HG03442 (cell line): Measurements from ENCODE around the gene FCRL5.
"Not testable (repeated sequence)": the region's sequence is repeated elsewhere in the genome, so short reads cannot be mapped to it uniquely, and the experiment has no call there.

Experiments
- ATAC-seq: cut with Tn5 transposase; IDR thresholded peaks from one replicate; pipeline ENCODE4 v1.9.1; 2021; ENCODE audit warnings: mild to moderate bottlenecking, moderate library complexity; ENCODE audit not compliant: unreplicated experiment

Gene FCRL5

DNA sequence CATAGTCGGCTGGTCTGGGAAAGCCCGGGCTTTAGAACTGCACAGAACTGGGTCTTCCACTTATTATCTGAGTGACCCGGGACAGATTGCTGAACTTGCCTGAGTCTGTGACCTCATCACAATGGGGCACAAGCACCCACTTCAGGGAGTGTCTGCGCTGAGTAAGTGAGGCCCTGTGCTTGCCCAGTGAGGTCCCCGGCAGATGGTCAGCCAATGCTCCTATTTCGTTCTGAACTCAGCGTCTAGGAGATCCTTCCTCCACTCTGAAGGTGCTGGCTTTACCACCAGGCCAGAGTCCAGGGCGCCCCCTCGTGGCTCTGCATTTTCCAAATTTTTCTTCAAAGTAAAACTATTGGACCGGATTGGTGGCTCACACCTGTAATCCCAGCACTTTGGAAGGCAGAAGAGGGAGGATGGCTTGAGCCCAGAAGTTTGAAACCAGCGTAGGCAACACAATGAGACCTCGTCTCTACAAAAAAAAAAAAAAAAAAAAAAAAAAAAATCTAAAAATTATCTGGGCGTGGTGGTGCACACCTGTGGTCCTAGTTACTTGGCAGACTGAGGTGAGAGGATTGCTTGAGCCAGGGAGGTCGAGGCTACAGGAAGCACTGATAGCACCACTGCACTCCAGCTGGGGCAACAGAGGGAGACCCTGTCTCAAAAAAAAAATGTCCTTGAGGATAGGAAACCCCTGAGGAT, 61.7 kb downstream of the FCRL5 start:
- no peak for ATAC-seq

DNA sequence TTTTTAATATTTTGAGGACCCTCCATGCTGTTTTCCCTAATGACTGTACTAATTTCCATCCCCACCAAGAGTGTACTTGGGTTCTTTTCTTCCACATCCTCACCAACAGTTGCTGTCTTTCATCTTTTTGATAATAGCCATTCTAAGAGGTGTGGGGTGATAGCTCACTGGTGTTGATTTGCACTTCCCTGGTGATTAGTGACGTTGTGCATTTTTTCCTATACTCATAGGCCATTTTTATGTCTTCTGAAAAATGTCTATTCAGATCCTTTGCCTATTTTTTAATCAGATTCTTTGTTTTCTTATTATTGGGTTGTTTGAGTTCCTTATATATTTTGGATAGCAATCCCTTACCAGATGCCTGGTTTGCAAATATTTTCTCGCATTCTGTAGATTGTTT, 64.2 kb downstream of the FCRL5 start:
- ATAC-seq, result no peak

DNA sequence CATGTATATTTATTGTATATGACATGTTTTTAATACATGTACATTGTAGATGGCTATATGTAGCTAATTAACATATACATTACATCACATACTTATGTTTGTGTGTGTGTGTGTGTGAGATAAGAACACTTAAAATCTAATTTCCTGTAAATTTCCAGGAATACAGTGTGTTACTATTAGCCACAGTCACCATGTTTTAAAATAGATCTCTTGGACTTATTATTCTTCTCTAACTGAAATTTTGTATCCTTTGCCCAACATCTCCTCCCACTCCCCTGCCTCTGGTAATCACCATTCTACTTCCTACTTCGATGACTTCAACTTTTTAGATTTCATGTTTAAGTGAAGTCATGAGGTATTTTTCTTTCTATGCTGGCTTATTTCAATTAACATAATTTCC, 64.8 kb downstream of the FCRL5 start:
- ATAC-seq, result no peak

DNA sequence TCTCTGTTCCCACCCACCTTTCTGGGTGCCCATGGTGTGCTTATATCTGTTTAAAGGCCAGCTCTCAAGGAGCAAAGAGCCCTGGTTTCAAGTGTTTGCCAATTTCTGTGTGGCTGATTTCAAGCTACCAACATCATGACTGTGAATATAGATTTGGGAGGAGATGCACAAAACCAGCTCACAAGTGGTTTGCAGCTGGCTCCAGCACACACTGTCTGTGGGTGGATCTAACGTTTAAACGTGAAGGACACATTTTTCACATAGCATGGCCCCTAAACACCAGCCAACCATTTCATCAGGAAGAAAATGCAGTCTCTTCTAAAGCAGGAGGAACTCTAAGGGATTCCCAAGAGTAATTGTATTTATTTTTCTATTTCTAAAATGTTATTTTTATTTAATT, 65.2 kb downstream of the FCRL5 start:
- ATAC-seq, result no peak

DNA sequence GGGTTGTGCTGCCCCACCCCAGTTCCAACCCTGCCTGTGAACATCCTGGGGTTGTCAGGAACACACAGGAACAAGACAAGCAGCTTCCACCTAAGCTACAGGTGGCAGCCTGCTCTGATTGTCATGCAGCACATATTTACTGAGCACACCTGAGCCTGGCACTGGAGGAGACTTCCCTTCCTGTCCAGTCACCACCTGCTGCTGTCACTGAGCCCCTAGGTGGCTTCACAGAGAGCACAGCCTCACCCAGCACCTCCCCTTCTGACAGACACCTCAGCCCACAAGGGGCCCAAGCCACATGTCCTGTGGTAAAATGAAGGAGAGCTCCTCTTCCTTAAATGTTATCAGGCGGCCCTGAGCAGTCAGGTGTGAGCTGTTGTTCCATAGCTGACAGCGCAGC, 65.9 kb downstream of the FCRL5 start:
- not testable (repeated sequence) for ATAC-seq

DNA sequence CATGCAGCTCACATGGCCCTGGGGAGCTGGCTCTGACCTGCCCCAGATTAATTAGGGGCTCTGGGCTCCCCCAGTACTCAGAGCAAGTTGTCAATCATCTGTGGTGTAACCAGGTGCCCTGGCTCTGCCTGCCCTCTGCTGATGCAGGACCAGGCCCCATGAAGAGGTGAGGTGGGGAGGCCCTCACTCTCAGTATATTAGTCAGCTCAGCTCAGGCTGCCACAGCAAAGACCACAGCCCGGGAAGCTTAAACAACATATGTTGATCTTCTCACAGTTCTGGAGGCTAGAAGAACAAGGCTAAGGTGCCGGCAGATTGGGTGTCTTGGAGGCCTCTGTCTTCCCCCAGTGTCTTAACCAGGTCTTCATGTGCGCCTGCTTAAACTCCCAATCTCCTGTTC, 66.5 kb downstream of the FCRL5 start:
- no peak for ATAC-seq

DNA sequence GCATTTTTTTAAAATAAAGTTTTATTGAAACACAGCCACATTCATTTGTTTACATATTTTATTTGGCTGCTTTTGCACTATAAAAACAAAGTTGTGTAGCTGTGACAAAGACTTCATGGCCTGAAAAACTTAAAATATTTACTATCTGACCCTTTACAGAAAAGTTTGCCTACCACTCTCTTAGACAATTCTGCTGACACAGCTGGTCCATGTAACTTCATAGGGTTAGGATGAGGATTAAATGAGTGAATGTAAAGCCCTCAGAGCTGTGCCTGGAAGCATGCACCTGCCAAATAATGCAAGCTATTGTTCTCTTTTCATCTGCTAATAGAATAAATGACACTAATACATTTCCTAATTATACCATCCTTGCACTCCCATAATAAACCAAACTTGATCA, 67.7 kb downstream of the FCRL5 start:
- no peak for ATAC-seq

DNA sequence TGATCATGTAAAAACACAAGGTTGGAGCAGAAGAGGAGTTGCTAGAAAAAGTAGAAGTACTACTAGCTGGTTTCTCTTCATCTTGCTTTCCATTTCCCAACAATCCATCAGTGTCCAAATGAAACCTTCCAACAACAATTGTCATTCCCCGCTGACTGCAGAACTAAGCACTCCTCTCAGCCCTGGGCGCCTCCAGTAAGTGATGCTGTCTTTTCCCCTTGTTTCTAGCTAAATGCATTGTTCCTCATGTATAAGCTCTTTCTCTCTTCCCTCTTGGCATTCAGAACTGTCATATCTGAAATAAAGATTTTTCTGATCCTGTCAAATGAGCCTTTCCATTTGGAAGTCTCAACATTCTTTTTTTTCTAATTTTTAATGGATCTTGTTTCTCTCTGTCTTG, 68.7 kb downstream of the FCRL5 start:
- no peak for ATAC-seq

DNA sequence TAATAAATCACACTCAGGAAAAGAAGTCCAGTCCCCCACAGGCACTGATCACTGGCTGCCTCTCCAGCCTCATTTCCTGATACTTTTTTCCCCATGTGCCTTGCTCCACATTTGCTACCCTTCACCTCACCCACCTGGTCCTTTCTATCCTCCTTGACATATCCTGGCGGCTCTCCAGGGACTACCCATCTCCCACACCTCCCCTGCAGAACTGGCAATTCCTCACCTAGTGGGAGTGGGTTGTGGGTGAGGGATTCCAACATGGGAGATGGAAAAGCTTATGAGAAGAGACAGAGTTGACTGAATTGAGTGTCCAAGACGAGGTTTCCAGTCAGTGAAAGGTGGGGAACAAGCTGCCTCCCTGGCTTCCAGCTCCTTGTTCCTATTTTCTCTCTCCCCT, 69.6 kb downstream of the FCRL5 start:
- no peak for ATAC-seq

DNA sequence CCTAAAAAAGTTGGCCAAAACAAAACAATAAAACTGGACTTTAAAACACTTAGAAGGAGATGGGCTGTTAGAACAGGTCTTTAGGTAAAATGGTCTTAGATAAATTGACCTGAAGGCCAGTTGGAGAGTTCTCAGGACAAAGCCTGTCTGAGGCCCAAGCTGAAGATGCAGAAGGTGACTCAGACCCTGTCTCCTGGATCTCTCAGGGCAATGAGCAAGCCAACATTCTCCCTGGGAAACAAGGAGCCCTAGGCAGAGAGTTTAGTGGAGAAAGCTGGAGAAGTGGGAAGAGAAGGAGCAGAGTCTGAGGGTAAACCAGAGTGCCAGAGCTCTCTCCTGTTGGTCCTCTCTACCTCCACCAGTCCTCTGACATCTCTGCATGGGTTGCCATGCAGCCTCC, 70.1 kb downstream of the FCRL5 start:
- ATAC-seq, result no peak

DNA sequence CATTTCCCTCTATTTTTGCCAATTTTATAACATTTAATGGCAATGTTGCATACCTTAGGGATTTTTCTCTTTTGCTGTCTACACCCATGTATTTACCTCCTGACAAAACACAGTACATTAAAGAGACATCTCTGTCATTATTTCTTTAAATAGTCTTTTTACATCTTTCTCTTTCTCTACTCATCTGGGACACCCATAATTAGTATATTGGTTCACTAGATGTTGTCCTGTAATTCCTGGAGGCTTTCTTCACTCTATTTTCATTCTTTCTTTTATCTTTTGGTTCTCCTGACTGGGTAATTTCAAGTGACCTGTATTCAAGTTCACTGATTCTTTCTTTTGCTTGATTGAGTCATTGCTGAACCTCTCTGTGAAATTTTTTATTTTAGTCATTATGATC, 74.3 kb downstream of the FCRL5 start:
- no peak for ATAC-seq

DNA sequence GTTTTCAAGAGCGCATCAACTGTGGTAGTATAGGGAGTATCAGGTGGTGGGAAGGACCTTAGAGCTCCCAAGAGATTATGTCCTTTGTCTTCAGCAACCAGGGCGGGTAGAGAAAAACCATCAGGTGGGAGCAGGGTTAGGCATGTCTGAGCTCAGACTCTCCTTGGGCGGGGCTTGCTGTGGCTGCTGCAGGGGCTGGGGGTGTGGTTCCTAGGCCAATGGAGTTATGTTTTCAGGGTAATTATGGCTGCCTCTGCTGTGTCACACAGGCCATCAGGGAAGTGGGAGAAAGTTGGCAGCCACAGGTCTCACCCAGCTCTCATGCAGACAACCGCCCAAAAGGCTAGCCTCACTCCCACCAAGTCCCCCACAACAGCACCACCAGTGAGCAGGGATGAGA, 74.9 kb downstream of the FCRL5 start:
- ATAC-seq, result no peak

DNA sequence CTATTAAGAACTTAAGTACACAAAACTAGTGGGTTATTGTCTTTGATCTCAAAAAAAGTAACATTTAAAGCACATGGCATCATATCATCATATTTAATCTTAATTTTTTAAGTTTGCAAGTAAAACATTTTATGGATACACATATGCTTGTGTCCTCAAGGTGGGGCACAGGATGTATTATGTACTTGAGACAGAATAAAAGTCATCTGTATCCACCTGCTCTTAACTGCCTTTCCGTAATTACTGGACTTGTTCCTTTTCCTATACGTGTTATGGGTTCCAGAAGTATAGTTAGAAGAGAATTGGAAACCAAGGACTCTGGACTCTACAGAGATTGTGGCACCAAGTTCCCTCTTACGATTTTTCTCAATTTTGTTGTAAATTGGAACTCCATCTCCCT, 79.4 kb downstream of the FCRL5 start:
- ATAC-seq, result no peak

DNA sequence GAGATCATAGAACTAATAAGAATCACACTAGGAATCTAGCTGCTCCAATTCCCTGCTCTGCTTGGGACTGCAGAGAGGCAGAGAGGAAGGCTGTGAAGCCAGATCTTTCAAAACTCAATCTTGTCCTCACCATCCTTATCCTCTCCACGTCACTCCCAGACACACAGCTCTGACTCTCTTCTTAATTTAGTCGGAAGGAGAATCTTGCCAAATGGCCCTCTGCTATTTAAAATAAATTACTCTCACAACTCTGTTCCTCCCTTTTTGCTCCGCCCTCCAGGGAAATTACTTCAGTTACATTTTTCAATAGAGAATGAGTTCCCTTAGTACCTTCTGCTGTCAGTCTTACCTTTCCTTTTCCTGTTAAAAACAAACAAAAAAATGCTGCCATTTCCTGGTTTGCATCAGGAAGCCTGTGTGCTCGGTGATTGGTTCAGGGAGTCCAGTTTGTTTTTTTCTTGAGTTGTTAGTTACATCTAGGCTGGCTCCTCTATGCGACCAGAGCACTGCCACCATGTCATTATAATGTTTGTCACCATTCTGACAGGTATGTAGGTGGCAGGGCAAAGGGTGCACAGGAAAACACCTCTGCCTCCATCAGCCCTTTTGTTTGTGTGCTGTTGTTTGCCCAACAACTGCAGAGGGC, 80.1 kb downstream of the FCRL5 start:
- ATAC-seq, result no peak

DNA sequence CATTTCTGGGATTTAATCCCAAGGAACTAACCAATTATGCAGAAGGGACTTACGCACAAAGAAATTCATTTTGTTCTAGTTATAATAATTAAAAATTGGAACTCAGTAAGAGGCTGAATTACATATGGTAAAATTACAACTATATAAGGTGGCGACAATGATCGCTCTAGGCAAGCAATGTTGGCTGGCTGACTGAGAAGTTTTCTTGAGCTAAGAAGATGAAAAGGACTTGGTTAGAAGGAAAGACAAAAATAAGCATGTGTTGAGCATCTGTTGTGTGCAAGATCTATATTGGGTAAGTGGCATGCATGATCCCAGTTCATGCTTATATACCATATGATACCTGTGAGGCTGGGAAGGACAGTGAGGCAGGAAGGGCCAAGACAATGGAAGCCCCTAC, 80.8 kb downstream of the FCRL5 start:
- ATAC-seq, result no peak

DNA sequence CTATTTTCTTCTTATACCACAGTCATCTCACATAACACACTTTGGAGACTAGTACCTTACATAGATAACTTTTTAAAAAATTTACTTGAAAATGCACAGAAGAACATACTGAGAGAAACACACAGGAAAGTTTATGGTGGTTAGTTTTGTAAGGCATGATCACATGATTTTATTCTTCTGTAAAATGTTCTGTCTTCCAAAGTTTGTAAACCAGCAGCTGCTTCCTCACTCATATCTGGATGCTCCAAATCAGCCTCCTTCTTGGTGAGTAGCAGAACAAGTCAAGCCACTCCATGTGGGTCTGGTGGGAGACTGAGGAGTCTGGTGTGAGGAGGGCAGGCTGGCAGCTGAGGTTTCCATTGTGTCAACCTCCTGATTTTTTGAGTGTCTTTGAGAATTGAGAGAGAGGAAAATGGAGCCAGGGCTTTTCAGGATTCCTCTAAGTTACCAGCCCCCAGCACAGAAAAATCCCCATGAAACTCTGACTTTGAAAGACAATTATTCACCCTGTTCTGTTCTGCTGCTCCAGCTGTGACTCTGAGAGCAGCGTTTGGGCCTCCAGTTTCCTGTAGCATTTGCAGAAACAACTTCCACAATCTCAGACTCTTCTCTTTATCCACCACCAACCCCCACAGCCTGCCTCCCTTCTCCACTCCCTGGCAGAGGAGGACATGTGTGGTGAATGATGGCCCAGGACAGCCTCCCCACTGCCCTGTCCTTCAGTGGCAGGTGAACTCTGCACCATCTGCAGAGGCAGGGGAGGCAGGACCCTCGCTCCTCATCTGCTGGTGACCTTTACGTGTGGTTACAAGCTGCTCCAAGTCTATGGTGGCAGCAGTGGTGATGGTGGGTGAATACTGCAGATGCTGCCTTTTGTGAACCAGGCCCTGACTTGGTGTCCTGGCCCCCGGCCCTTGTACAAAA, 82.3 kb downstream of the FCRL5 start:
- no peak for ATAC-seq

DNA sequence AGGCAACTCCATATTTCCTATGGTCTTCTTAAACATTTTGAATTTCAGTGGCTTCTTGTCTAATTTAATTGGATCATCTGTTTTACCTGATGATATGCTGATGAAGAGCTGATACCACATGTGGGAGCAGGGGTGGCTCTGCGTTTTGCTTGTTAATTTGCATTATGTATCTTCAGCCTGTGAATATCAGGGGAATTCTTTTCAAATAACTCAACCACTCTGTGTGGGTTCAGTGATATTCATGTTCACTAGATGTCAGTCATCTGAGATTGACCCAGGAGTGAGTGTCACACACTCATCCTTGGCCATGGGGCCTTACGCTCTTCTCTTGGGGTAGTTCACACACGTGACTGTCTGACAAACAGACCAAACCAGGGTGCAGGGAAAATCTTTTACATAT, 83.0 kb downstream of the FCRL5 start:
- no peak for ATAC-seq

DNA sequence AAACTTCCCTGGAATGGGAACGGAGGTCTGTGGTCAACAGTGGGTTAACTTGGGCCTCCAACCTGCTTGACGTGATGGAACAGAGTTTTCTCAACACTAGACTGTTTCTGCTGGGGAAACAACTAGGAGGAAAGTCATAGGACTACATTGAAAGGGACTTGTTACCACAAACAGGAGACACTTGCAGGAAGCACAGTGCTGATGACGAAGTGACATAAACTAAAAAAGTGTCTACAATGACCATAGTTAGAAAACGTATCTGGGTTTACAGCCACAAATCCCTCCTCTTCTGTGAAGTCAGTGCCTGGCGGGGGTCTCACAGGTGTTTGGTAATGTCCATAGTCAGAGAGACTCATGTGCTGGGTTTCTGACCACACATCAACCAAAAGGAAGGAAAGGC, 86.3 kb downstream of the FCRL5 start:
- ATAC-seq, result no peak
